Nephron (organoid): ENCODE results near the gene RPP14.
"Not testable (repeated sequence)": the region's sequence is repeated elsewhere in the genome, so short reads cannot be mapped to it uniquely, and the experiment has no call there.

Experiments used
- H3K27ac Mint-ChIP-seq, 3 experiments: 2 replicates each; pipeline ENCODE4 v1.8.0; 2020; ENCODE audit warnings: mixed read lengths in 3 of 3, mild to moderate bottlenecking in 2 of 3, moderate library complexity in 1 of 3
- H3K27me3 Mint-ChIP-seq: 2 replicates; pipeline ENCODE4 v1.8.0; 2021; ENCODE audit warnings: low read depth, mild to moderate bottlenecking, moderate library complexity, mixed read lengths
- H3K36me3 Mint-ChIP-seq: 2 replicates; pipeline ENCODE4 v1.8.0; 2020; ENCODE audit warnings: low read depth, mixed read lengths
- H3K4me1 Mint-ChIP-seq: 2 replicates; pipeline ENCODE4 v1.8.0; 2020; ENCODE audit warnings: mixed read lengths
- H3K4me3 Mint-ChIP-seq, 3 experiments: 2 replicates each; pipeline ENCODE4 v1.8.0; 2020; ENCODE audit warnings: mild to moderate bottlenecking in 3 of 3, mixed read lengths in 3 of 3, moderate library complexity in 2 of 3
- H3K9me3 Mint-ChIP-seq: 2 replicates; pipeline ENCODE4 v1.8.0; 2020; ENCODE audit warnings: mixed read lengths
- TF ChIP-seq, protein P1 (sequence below), 3 experiments: fragments of 200-600 bp; sonication (generic); IDR thresholded peaks; one replicate each; pipeline ENCODE4 v1.5.0; 2021; ENCODE audit warnings: antibody characterized with exemption in 3 of 3; ENCODE audit not compliant: unreplicated experiment in 3 of 3

RPP14 gene

DNA sequence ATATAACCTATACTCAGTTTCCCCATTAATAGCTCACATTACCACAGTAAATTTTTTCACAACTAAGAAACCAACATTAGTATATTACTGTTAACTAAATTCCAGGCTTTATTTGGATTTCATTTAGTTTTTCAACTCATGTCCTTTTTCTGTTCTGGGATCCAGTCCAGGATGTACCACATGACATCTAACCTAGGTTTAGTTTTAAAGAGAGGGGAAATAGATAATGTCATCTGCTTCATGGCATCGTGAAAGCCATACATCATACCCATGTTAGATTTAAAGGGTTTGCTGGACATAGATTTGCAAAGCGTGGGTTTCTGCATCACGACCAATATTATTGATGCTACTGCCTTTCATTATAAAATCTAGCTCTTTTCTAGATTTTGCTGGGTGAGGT is 33.2 kb upstream of the RPP14 start:
- TF ChIP-seq, protein P1, sequence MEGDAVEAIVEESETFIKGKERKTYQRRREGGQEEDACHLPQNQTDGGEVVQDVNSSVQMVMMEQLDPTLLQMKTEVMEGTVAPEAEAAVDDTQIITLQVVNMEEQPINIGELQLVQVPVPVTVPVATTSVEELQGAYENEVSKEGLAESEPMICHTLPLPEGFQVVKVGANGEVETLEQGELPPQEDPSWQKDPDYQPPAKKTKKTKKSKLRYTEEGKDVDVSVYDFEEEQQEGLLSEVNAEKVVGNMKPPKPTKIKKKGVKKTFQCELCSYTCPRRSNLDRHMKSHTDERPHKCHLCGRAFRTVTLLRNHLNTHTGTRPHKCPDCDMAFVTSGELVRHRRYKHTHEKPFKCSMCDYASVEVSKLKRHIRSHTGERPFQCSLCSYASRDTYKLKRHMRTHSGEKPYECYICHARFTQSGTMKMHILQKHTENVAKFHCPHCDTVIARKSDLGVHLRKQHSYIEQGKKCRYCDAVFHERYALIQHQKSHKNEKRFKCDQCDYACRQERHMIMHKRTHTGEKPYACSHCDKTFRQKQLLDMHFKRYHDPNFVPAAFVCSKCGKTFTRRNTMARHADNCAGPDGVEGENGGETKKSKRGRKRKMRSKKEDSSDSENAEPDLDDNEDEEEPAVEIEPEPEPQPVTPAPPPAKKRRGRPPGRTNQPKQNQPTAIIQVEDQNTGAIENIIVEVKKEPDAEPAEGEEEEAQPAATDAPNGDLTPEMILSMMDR (IDR thresholded peaks at IDR 0.05; ENCODE audit: unreplicated experiment in 3 of 3), result no peak
- H3K9me3 Mint-ChIP-seq, result peaks cover 9% of the 10 kb centered on the region
- no peaks in the 10 kb centered on the region for H3K4me1 Mint-ChIP-seq
- no peak overlapping the region for H3K27ac Mint-ChIP-seq
- no peak overlapping the region for H3K4me3 Mint-ChIP-seq
- H3K27me3 Mint-ChIP-seq, result no peaks in the 10 kb centered on the region
- peaks cover 64% of the 10 kb centered on the region for H3K36me3 Mint-ChIP-seq

DNA sequence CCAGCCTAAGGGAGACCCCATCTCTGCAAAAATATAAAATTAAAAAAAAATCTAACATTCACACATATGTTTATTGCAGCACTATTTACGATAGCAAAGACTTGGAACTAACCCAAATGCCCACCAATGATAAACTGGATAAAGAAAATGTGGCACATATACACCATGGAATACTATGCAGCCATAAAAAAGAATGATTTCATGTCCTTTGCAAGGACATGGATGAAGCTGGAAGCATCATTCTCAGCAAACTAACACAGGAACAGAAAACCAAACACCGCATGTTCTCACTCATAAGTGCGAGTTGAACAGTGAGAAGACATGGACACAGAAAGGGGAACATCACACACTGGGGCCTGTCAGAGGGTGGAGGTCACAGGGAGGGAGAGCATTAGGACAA is 32.7 kb upstream of the RPP14 start:
- not testable (repeated sequence) for H3K27me3 Mint-ChIP-seq, H3K4me1 Mint-ChIP-seq, H3K4me3 Mint-ChIP-seq, H3K27ac Mint-ChIP-seq
- H3K36me3 Mint-ChIP-seq, result peaks cover 65% of the 10 kb centered on the region
- H3K9me3 Mint-ChIP-seq, result peaks cover 13% of the 10 kb centered on the region

DNA sequence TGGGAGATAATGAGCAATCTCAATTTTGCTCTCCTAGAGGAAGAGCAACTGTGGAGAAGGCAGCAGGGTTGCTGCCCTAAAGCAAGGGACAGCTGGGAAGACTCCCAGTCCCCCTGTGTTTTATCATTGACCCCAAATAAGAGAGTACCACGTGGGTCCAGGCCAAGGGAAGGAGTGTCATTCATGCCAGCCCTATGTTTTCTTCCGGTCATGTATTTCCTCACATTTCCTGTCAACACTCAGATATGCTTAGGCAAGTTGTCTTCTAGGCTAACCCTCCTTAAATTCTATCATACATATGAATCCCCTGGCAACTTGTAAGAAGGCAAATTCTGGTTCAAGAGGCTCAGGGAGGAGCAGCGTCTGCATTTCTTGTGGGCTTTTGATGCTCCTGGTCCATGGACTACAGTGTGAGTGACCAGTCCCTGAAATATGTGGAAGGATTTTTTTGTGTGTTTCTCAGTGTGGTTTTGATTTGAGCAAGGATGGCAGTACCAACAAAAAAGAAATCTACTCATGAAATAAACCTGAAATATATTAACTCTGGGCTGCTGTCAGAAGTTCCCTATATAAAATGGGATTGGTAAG is 31.9 kb upstream of the RPP14 start:
- H3K36me3 Mint-ChIP-seq, result peaks cover 70% of the 10 kb centered on the region
- no peak overlapping the region for H3K4me3 Mint-ChIP-seq
- no peaks in the 10 kb centered on the region for H3K27me3 Mint-ChIP-seq
- no peaks in the 10 kb centered on the region for H3K4me1 Mint-ChIP-seq
- no peak overlapping the region for H3K27ac Mint-ChIP-seq
- peaks cover 15% of the 10 kb centered on the region for H3K9me3 Mint-ChIP-seq
- TF ChIP-seq, protein P1 (IDR thresholded peaks at IDR 0.05; ENCODE audit: unreplicated experiment in 3 of 3), result no peak

DNA sequence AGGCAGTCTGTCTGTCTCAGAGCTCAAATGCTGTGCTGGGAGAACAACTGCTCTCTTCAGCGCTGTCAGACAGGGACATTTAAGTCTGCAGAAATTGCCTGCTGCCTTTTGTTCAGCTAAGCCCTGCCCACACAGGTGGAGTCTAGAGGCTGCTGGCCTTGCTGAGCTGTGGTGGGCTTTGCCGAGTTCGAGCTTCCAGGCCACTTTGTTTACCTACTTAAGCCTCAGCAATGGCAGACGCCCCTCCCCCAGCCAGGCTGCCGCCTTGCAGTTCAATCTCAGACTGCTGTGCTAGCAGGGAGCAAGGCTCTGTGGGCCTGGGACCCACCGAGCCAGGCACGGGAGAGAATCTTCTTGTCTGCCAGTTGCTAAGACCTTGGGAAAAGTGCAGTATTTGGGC is 25.0 kb upstream of the RPP14 start:
- peaks cover 4% of the 10 kb centered on the region for H3K27me3 Mint-ChIP-seq

DNA sequence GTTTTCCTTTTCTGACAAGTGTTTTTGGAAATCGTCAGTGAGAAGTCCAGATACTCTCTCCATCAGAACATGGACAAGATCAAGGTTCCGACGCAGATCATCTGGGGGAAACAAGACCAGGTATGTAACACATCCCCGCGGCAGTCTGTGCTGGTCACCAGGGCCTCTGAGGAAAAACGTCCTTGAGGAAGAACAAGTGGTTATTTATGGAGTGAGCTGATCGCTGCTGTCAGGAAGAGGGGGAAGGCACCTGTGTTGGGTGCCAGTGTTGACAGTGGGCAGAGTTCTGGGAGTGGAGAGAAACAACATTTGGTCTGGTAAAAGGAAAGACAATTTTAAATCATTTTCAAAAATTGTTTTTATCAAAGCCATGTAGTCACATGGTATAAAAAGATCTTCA is 20.7 kb upstream of the RPP14 start:
- Mint-ChIP-seq H3K9me3 (peaks cover 4% of the 10 kb centered on the region), H3K4me1 (peaks cover 8% of the 10 kb centered on the region), H3K4me3 (no peak overlapping the region), H3K27ac (no peak overlapping the region), H3K27me3 (peaks cover 4% of the 10 kb centered on the region), H3K36me3 (peaks cover 44% of the 10 kb centered on the region)
- TF ChIP-seq, protein P1 (IDR thresholded peaks at IDR 0.05; ENCODE audit: unreplicated experiment in 3 of 3), result no peak

More for the DNA sequence above, 25.0 kb upstream of the RPP14 start:
- Mint-ChIP-seq H3K4me1 (no peaks in the 10 kb centered on the region), H3K4me3 (no peak overlapping the region), H3K27ac (no peak overlapping the region), H3K36me3 (peaks cover 74% of the 10 kb centered on the region), H3K9me3 (peaks cover 20% of the 10 kb centered on the region)
- TF ChIP-seq, protein P1 (IDR thresholded peaks at IDR 0.05; ENCODE audit: unreplicated experiment in 3 of 3), result no peak

DNA sequence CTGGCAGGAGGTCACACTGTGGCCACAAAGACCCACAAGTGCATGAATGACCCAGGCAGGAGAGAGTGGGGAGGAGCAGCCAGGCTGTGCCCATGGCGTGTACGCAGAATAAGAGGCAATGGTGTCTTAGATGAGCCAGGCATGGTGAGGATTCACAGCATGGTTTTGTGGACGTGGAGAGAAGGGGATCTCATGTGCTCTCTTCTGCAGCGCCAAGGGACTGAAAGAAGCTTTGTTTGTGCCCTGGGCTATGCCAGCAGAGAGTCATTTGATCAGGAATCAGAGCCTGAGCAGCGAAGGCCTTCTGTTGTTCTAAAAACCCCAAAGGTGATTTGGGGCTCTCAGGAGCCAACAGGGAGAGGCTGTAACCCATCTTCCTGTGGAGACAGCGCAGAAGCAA is 18.7 kb upstream of the RPP14 start:
- Mint-ChIP-seq H3K4me1 (peaks cover 8% of the 10 kb centered on the region), H3K27me3 (no peaks in the 10 kb centered on the region), H3K4me3 (no peak overlapping the region), H3K27ac (no peak overlapping the region), H3K9me3 (peaks cover 4% of the 10 kb centered on the region), H3K36me3 (peaks cover 44% of the 10 kb centered on the region)
- TF ChIP-seq, protein P1 (IDR thresholded peaks at IDR 0.05; ENCODE audit: unreplicated experiment in 3 of 3), result no peak
